KG1 (cell line): ENCODE data around the gene RAB11FIP3.

ENCODE experiments used
- DNase-seq: peaks from one replicate; lab custom pipeline; 2025; lab: John Stamatoyannopoulos, UW

RAB11FIP3 gene

GRCh38 chr16:424033-424622 lies 1.3 kb upstream of the RAB11FIP3 start:
- no peak for DNase-seq

GRCh38 chr16:424623-425081 lies 797 bp upstream of the RAB11FIP3 start:
- no peak for DNase-seq

DNA sequence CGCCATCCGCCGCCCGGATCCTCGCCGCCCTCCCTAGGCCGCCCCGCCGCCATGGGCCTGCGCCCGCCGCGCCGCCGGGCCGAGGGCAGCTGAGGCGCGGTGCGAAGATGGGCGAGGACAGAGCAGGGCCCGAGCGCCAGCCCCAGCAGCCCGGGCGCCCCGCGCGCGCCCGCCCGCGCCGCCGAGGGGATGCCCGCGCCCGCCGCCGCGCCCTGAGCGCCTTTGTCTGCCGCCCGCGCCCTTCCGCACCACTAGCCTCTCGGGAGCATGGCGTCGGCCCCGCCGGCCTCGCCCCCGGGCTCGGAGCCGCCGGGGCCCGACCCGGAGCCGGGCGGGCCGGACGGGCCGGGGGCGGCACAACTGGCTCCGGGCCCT lies 278 bp downstream of the RAB11FIP3 start:
- no peak for DNase-seq

- no peak for DNase-seq
Observed at GRCh38 chr16:426115-426905, 861 bp downstream of the RAB11FIP3 start.

- DNase-seq = no peak
Observed at GRCh38 chr16:426906-427249, 1.4 kb downstream of the RAB11FIP3 start.

GRCh38 chr16:427250-427649 lies 1.8 kb downstream of the RAB11FIP3 start:
- no peak for DNase-seq

DNA sequence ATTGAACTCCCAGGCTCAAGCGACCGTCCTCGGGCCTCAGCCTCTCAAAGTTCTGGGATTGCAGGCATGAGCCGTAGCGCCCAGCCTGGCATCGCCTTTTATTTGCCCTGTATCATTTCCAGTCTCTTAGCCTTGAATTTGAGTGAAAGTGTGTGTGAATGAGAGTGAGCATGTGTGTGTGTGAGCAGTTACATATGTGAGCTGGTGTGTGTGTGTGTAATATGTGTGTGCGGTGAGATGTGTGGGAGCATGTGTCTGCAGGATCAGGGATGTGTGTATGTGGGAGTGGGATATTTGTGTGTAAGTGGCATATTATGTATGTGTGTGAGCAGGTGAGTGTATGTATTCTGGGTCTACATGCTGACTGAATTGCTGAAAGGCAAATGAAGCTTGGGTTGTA lies 5.5 kb downstream of the RAB11FIP3 start:
- DNase-seq = no peak

- DNase-seq = no peak
Observed at GRCh38 chr16:440627-441026, 15.2 kb downstream of the RAB11FIP3 start.

DNA sequence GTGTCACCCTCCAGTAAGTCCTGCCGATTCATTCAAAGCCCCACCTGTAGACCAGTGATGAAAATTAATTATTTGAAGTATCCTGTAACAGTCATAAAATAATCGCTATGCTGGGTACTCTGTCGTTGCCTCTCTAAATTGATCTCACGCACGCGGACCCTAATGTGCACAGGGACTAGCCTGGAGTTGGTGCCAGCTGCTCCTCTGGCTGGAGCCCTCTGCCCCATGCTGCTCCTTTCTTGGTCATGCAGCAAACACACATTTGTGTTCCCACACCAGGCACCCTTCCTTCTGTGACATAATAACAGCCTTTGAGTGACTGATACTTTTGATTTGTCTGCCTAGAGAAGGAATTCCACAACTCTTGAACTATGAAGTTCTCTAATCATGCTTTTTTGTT lies 16.0 kb downstream of the RAB11FIP3 start:
- DNase-seq = no peak

DNA sequence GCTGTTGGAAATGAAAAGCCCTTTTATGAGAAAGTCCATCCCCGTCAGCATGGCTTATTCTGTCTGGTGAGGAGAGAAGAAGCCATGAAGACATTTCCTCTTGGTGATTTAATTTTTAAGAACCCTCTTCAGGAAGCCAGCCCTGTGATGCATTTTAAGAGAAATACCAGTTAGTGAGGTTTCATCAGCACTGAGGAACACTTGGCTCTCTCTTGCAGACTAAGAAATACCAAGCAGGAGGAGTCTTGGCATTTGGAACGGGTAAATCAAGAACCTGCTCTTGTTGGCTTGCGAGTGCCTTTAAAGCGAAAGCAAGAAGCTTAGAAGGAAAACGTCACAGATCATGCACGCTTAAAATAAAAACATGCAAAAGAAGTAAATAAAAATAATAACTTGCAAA lies 17.5 kb downstream of the RAB11FIP3 start:
- DNase-seq = no peak

DNA sequence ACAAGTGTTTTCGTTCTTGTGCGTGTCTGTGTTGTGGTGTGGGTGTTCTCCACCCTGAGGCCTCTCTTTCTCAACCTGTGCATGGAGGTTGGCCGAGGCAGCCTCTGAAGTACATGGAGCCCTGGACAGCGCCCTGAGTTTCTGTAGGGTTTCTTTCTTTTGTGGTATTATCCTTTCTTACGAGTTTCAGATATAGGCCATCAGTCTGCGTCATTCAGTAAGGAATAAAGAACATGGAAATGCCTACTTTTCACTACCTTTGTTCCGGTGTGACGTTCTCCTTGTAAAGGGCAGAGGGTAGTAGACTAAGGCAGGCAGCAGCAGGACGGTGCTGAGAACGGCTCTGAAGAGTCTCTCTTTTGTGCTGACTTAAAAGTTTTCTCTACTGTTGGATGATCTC lies 18.6 kb downstream of the RAB11FIP3 start:
- DNase-seq = no peak

DNA sequence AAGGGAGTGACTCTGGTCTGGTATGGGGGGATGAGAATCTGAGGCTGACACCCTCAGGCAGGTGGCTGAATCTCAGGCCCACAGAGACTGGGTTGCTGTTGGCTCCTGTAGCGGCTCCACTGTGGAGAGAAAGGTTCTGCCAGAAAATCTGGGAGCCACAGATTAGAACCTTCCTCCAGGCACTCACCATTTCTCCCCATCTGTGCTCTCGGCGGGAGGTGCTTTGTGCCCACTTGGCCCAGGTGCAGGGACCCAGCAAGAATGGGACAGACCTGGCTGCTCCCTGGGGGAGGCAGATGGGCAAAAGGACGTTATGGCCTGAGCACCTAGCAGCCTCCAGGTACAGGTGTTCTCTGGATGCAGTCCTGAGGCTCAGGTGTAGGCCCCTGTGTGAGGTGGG lies 20.1 kb downstream of the RAB11FIP3 start:
- DNase-seq = no peak

GRCh38 chr16:450385-450784 lies 24.9 kb downstream of the RAB11FIP3 start:
- DNase-seq = no peak

DNA sequence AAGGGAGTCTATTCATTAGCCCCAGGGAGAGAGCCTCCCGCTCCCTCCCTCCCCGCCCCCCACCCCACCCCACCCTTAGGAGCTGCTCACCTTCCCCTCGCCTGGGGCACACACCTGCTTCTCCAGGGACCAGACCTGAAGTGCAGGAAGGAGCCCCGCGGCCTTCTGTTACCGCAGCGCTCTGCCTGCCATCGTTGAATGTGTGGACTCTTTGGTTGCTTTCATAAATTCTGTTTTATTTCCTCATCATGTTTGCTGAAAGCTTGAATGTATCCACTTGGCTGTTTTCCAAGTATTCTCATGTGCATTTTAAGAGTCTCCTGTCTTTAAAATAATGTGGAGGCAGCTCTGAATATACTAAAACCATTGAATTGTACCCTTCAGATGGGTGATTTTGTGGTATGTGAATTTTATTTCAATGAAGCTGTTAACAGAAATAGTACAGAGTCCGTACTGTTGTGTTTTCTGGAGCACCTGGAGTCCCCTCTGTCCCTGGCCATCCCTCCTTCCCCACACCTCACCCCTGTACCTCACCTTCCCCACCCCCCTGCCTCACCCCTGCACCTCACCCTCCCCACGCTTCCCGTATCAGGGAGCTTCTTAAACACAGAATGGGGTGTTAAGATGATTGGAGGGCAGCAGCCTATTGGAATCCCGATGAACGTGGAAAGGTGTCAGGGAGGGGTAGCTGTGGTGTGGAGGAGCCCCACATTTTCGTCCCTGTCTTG lies 25.5 kb downstream of the RAB11FIP3 start:
- no peak for DNase-seq

- DNase-seq = no peak
Observed at GRCh38 chr16:454397-454940, 29.0 kb downstream of the RAB11FIP3 start.

GRCh38 chr16:455453-455852 lies 30.0 kb downstream of the RAB11FIP3 start:
- no peak for DNase-seq

GRCh38 chr16:456891-457483 lies 31.5 kb downstream of the RAB11FIP3 start:
- no peak for DNase-seq

DNA sequence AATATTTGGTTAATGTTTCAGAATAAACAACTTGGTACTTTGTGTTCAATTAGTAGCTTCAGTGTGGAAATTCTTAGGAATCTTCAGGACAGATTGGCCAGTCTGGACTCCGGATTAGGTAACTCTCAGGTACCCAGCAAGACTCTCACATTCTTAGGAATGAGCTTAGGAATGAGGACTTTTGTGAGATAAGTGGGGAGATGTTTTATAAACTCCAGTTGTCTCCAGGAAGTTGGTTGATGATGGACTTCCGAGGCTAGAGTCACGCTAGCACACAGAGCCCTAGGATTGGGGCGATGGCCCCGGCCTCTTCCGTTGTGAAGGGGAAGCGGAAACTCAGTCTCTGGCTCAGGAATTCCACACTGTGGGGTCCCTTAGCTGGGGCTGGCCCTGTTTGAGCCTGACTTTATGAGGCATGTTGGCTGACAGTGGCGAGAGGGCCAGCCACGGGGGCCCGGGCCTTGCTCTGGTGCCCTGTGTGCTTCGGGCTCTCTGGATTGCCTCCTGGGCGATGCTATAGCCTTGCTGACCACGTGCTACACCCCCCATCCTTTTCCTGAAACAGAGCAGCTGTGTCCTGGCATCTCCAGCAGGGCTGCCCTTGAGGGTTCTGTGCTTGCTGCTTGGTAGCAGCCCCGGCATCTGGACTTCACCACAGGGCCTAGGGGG lies 32.4 kb downstream of the RAB11FIP3 start:
- DNase-seq = no peak

- no peak for DNase-seq
Observed at GRCh38 chr16:459761-460160, 34.3 kb downstream of the RAB11FIP3 start.

GRCh38 chr16:460787-461186 lies 35.3 kb downstream of the RAB11FIP3 start:
- no peak for DNase-seq

DNA sequence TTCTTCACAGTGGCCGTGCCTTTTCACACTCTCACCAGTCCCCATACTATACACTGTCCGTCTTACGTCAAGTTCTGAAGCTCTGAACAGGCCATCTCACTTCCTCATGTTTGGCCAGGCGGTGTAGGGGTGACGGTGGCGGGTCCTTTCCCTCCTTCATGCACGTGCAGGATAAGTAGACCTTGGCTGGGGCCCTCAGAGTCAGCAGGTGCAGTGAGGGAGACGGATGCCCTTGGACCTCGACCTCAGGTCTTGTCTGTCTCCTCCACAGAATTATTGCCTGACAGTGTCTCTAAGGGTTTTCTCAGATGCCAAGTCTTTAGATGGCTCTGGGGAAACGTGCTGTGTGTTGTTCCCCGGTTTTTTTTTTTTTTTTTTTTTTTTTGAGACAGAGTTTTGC lies 37.6 kb downstream of the RAB11FIP3 start:
- no peak for DNase-seq

GRCh38 chr16:466651-467050 lies 41.2 kb downstream of the RAB11FIP3 start:
- no peak for DNase-seq
